SKM-1 treated with dmso at 0.1 percent for 144 hours (cell line): ENCODE data around the gene POU2F2.
"Not testable (repeated sequence)": the region's sequence is repeated elsewhere in the genome, so short reads cannot be mapped to it uniquely, and the experiment has no call there.

ENCODE experiments used
- DNase-seq: peaks from one replicate; lab custom pipeline; 2025; ENCODE audit not compliant: unreplicated experiment; lab: John Stamatoyannopoulos, UW

POU2F2 gene

GRCh38 chr19:42065511-42065910, 66.7 kb downstream of the POU2F2 start:
- no peak for DNase-seq

DNA sequence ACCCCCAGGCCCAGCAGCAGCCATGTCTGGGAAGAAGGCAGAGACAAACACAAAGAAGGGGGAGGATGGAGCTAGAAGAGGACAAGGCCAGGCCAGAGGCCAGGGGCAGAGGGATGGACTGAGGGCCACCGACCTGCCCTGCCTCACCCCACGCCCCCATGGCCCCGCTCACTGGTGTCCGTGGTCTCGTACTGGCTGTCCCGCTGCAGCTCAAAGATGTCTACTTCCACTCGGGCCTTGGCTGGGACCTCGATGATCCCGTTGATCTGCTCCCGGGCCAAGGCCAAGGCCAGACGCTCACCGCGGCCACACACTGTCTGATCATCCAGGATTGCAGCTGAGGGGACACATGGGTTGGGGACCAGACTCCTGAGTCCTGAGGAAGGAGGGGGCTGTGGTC, 67.2 kb downstream of the POU2F2 start:
- DNase-seq = no peak

DNA sequence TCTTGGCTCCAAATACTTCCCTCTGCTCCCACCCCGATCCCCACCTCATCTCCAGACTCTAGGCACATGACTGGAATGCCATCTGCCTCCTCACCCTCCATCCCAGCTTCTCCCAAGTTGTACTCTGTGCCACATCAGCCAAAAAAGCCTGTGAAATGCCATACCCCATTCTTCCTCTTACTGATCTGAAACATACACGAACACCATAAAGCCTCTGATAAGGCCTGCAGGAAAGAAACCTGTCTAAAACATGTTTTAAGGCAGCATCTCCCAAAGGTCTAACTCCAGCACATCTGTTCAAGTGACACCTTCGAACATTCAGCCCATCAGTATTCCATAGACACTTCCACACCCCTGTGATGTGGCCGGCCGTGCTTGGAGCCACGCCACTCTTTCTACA, 67.8 kb downstream of the POU2F2 start:
- DNase-seq = no peak

GRCh38 chr19:42062381-42062780, 69.9 kb downstream of the POU2F2 start:
- no peak for DNase-seq

- DNase-seq = no peak
Observed at GRCh38 chr19:42060117-42060516, 72.1 kb downstream of the POU2F2 start.

GRCh38 chr19:42059196-42059595, 73.0 kb downstream of the POU2F2 start:
- no peak for DNase-seq

- no peak for DNase-seq
Observed at GRCh38 chr19:42057846-42058245, 74.4 kb downstream of the POU2F2 start.

GRCh38 chr19:42054205-42054604, 78.0 kb downstream of the POU2F2 start:
- DNase-seq = no peak

DNA sequence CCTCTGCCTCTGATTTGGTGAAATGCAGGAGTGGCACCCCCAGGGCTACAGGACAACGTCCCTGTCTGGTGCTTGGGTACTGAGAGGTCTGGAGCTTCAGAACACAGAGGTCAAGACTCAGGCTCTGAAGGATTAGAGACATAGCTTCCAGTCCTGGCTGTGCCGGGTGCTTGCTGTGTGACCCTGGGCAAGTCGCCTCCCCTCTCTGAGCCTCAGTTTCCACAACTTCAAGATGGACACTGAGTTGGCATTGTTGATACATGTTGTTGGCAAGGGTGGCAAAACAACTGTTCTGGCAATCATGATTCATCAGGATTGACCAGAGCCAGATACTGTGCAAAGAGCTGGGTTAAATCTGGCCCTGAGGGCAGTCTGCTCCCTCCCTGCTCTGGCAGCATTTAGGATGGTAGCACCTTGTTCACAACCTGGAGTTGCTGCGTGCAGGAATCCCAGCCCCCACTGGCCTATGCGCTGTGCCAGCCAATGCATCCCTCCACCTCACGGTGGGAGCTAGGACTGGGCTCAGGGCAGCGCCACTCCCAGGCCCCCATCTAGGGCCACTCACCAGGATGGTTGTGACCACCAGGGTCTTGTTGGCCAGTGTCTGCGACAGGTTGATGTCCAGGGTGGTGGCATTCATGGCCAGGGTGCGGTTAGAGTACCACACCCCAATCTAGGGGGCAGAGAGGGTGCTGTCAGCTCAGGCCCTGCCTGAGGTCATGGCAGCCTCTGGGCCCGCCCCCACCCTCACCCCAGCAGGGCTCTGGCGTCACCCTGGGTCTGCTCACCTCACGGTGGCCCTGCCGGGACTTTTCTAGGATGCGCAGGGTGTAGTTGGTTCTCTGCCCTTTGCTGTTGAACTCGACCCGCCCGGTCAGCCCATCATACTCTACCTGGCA, 79.0 kb downstream of the POU2F2 start:
- no peak for DNase-seq

DNA sequence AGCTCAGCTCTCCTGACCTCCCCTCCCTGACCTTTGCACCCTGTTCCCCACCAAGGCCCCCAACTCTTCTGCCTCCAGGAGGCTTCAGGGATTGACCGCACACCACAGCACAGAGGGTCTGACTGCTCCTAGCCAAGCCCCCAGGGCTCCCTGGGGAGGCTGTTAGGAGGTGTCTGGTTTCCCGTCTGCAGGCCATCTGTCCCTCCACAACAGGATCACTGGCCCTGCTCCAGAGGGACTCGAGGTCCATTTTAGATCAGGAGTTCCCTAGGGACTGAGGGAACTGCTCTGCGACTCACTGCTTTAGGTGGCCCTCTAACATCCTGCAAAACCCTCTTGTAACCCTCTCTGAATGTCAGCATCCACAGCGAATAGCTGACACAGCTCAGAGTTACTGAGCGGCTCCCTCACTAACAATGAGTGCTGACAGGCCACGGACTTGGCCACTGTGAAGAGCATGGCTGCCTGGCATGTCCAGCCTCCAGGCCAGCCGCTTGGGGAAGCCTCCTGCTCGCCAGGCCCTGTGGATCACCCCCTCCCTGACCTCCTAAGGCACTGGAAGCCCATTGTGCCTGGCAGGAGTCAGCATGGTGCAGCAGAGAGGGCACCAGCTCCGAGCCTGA, 79.9 kb downstream of the POU2F2 start:
- DNase-seq = no peak

DNA sequence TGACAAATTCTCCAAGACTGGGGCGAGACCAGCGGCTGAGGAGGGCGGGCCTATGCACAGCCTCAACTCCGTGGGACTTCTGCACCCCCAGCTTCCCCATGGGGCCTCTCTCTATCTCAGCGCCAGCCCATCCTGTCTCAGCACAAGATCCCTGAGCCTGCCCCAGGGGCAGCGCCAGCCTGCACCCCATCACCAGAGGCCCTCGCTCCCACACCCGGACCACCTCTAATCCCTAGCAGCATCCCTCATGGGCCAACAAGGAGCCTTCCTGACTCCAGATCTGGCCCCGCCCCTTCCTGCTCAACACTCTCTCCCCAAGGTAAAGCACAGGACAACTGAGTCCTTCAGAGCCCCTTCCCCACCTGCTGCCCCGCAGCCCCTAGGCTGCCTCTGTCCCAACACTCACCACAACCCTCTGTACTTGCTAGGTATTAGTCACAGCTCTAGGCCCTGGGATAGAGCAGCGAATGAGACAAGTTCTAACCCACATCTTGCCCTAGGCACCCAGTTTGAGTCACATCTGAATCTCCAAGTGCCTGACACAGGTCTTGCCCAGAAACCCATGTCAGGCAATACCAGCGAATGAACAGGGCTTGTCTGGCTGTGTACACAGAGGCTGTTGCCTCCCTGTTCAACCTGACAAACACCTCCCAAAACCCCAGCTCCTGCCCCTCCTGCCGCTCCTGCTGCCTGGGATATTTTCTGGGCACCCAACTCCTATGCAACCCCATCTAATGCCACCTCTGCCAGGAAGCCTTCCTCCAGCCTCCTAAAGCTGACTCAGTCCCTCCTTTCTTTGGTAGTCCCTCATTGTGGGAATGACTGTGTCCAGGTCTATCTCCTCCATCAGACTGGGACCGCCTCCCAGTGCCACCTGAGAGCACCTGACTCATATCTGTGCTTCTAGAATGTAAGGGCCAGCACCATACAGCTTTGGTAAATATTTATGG, 80.8 kb downstream of the POU2F2 start:
- no peak for DNase-seq

DNA sequence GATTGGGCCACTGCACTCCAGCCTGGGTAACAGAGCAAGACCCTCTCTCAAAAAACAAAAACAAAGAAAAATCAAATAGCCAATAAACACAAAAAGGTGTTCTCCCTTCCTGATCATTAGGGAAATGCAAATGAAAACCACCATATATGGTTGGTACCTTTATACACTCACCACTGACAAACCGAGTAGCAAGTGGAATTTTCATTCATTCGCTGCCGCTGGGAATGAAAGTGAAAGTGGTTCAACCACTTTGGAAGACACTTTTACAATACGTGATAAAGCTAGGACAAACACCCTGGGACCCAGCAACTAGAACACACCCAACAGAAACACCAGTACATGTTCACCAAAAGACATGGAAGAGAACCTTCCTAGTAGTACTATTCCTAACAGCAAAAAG, 83.3 kb downstream of the POU2F2 start:
- DNase-seq = no peak

DNA sequence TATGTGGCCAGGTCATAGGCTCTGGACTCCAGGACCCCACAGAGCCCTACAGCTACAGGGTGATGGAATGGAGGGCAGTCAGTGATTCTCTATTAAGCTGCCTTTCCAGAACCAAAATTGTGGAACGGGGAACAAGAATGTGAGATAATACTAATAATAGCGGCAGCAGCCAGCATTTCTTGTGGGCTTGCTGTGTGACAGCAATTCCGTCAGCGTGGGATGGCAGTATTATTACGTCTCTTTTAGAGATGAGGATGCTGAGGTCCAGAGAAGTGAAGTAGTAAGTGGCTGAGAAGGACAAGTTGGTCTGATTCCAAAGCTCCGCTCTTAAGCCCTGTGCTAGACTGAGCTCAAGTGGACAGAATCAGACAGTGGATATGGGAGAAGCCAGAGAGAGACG, 86.7 kb downstream of the POU2F2 start:
- no peak for DNase-seq

GRCh38 chr19:42042455-42043170, 89.6 kb downstream of the POU2F2 start:
- no peak for DNase-seq

GRCh38 chr19:42040491-42040890, 91.8 kb downstream of the POU2F2 start:
- not testable (repeated sequence) for DNase-seq

GRCh38 chr19:42040031-42040430, 92.2 kb downstream of the POU2F2 start:
- DNase-seq = no peak

- DNase-seq = no peak
Observed at GRCh38 chr19:42038666-42039065, 93.6 kb downstream of the POU2F2 start.

DNA sequence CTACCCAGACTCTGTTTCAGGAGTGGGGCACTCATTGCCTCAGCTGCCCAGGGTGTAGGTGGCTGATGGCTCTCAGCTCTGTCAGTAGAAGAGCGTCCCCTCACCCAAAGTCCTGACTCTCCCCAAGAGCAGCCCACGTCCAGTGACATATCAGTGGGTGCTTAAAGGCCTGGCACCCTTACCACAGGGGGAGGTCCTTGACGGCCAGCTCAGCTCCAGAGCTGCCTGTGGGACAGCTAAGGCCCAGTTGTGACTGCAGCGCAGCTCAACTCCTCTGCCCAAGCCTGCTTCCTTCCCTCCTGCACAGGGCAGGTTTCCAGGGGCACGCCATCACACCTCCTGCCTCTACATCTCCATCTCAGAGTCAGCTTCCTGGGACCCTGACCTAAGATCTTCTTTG, 94.6 kb downstream of the POU2F2 start:
- no peak for DNase-seq
